Activated CD4-positive, alpha-beta T cell treated with anti-CD3 and anti-CD28 coated beads, Interleukin-10, Interleukin-2, amounts not matched to agents 100 ng/mL and 50 ng/mL, durations not matched to agents 16 hours and 8 hours (primary cell): ENCODE results near the gene AGK.

Experiments
- DNase-seq: peaks from one replicate; pipeline ENCODE4 v3.0.0-alpha.2; 2020

AGK gene

GRCh38 chr7:141551094-141551781 is at the start of gene AGK:
Gene AGK, plus strand, starts transcription at chr7:141551410. Its CDS starts 4,057 bp downstream, at chr7:141555467.
- peak; percentile 87 for DNase-seq

- DNase-seq: no peak
Observed at GRCh38 chr7:141501451-141501850, 49.8 kb upstream of the AGK start.

GRCh38 chr7:141511316-141511675 is 39.9 kb upstream of the AGK start:
- DNase-seq: no peak

GRCh38 chr7:141511676-141512396 is 39.4 kb upstream of the AGK start:
- DNase-seq: no peak

- DNase-seq: peak; percentile 25
Observed at GRCh38 chr7:141512597-141512996, 38.6 kb upstream of the AGK start.

- DNase-seq: no peak
Observed at GRCh38 chr7:141513720-141514119, 37.5 kb upstream of the AGK start.

GRCh38 chr7:141515941-141516340 is 35.3 kb upstream of the AGK start:
- no peak for DNase-seq

- no peak for DNase-seq
Observed at GRCh38 chr7:141519623-141520022, 31.6 kb upstream of the AGK start.

- DNase-seq: peak; percentile 23
Observed at GRCh38 chr7:141522657-141523342, 28.4 kb upstream of the AGK start.

GRCh38 chr7:141525973-141526514 is 25.2 kb upstream of the AGK start:
- DNase-seq: no peak

- no peak for DNase-seq
Observed at GRCh38 chr7:141527076-141527475, 24.1 kb upstream of the AGK start.

GRCh38 chr7:141528399-141528798 is 22.8 kb upstream of the AGK start:
- no peak for DNase-seq

- peak; percentile 68 for DNase-seq
Observed at GRCh38 chr7:141533149-141533949, 17.9 kb upstream of the AGK start.

- no peak for DNase-seq
Observed at GRCh38 chr7:141534757-141535737, 16.2 kb upstream of the AGK start.

- DNase-seq: no peak
Observed at GRCh38 chr7:141537906-141538305, 13.3 kb upstream of the AGK start.

GRCh38 chr7:141541375-141541774 is 9.8 kb upstream of the AGK start:
- no peak for DNase-seq

GRCh38 chr7:141544831-141545230 is 6.4 kb upstream of the AGK start:
- DNase-seq: no peak

GRCh38 chr7:141549582-141549981 is 1.6 kb upstream of the AGK start:
- no peak for DNase-seq

- DNase-seq: no peak
Observed at GRCh38 chr7:141550386-141551093, 670 bp upstream of the AGK start.

- peak; percentile 39 for DNase-seq
Observed at GRCh38 chr7:141551782-141552181, 572 bp downstream of the AGK start.

- DNase-seq: no peak
Observed at GRCh38 chr7:141557360-141557759, 6.2 kb downstream of the AGK start.
